NOMO-1 treated with DMSO at 0.1 percent for 48 hours (cell line): ENCODE measurements around the gene PDILT.
"Not testable (repeated sequence)": the region's sequence is repeated elsewhere in the genome, so short reads cannot be mapped to it uniquely, and the experiment has no call there.

Experiments used
- DNase-seq: peaks from one replicate; lab custom pipeline; 2025; ENCODE audit not compliant: unreplicated experiment; lab: John Stamatoyannopoulos, UW

The PDILT gene

GRCh38 chr16:20326321-20326720, 78.2 kb downstream of the PDILT start:
- no peak for DNase-seq

DNA sequence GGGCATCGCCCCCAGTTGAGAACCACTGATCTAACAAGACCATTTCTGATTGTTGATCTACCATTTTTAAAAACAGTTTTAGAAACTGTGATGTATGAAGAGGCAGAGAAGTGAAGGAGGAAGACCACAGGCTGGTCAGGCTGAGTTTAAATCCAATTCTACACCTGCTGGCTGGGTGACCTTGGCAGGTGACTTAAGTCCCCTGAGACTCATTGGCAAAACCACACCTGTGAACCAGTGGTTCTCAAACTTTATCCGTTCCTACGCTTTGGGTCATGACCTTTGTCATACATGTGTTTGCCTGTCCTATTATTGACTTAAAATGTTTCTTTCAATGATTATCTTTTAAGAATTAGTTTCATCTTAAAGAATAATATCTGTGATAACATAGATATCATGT, 79.5 kb downstream of the PDILT start:
- DNase-seq, result no peak

DNA sequence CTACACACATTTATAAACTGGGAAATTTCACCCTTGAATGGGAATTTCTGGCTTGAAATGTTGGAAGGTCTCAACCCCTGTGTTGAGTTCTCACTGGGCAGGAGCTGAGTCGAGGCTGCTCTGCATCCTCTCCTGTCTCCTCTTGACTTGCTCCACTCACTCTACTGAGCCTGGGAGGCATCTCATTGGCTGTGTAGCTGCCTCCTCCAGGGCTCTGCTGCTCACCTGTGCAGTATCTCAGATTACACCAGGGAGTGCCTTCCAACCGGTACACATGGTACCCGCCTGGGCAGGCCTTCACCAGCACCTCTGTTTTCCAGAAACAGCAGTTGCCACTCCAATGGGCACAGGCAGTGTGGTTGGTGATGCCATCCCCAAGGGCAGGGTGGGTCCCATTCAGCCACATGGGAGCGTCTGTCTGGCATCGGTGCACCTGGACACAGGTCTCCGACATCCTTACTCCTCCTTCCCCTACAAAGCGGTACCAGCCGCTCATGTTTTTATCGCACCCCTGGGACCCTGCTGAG, 80.9 kb downstream of the PDILT start:
- no peak for DNase-seq

DNA sequence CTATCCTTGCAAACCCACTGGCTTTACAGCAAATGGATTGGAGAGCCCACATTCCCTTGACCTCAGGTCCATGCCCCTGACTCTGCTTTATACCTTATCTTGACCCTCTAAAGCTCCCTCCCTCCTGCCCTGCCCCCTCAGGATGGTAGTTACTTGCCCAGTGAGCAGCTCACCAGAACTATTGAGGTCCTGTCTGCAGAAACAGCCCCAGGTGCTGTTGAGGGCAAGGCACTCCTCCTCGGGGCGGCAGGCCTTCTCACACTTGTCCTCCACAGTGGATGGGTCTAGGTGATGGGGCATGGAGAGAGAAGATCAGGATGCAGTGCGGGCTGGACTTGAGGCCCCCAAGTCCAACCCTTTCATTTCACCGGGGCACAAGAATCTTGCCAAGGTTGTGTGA, 81.8 kb downstream of the PDILT start:
- no peak for DNase-seq

GRCh38 chr16:20321671-20322070, 82.9 kb downstream of the PDILT start:
- no peak for DNase-seq

DNA sequence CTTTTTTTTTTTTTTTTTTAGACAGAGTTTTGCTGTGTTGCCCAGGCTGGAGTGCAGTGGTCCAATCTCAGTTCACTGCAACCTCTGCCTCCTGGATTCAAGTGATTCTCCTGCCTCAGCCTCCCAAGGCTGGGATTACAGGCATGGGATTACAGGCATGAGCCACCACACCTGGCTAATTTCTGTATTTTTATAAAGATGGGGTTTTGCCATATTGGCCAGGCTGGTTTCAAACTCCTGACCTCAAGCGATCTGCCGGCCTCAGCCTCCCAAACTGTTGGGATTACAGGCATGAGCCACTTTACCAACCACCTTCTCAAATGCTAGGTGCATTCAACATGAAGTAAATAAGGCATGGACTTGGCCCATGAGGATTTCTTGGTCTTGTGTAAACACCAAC, 83.5 kb downstream of the PDILT start:
- DNase-seq, result not testable (repeated sequence)

GRCh38 chr16:20320592-20320991, 83.9 kb downstream of the PDILT start:
- no peak for DNase-seq

DNA sequence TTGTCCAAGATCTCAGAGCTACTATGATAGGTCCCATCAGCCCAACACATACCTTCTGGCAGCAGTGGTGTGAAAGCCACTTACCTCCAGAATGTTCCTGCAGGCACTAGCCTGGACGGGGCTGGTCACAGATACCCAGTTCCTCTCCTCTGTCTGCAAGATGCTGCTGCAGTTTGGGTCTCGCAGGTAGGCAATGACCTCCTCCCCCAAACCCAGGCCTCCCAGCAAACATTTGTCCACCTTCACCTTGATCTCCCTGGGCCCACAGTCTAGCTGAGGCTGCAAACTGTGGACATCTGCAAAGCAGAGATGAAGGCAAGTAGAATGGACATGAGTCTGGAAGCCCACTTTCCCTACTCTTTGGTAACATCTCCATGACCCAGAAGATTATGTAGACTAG, 84.4 kb downstream of the PDILT start:
- DNase-seq, result no peak

- no peak for DNase-seq
Observed at GRCh38 chr16:20319406-20319805, 85.1 kb downstream of the PDILT start.

GRCh38 chr16:20318437-20318836, 86.1 kb downstream of the PDILT start:
- DNase-seq, result no peak

- DNase-seq, result no peak
Observed at GRCh38 chr16:20318006-20318405, 86.5 kb downstream of the PDILT start.

GRCh38 chr16:20317117-20317516, 87.4 kb downstream of the PDILT start:
- no peak for DNase-seq

DNA sequence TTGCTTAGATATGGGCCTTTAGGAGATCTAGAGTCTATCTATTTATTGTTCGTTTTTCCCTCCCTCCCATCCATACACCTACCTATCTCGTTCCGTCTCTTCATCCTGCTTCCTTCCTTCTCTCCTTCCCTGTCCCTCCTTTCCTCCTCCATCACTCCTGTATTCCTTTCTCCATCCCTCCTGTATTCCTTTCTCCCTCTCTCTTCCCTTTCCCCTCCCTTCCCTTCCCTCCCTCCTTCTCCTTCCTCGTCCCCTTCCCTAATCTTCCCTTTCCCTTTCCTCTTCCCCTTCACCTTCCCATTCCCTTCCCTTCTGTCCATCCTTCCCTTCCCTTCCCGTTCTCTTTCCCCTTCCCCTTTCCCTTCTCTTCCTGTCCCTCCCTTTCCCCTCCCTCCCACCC, 87.8 kb downstream of the PDILT start:
- no peak for DNase-seq

- no peak for DNase-seq
Observed at GRCh38 chr16:20315764-20316163, 88.8 kb downstream of the PDILT start.

- DNase-seq, result no peak
Observed at GRCh38 chr16:20314575-20314974, 90.0 kb downstream of the PDILT start.

- no peak for DNase-seq
Observed at GRCh38 chr16:20313741-20314140, 90.8 kb downstream of the PDILT start.

- not testable (repeated sequence) for DNase-seq
Observed at GRCh38 chr16:20312536-20313095, 91.9 kb downstream of the PDILT start.

DNA sequence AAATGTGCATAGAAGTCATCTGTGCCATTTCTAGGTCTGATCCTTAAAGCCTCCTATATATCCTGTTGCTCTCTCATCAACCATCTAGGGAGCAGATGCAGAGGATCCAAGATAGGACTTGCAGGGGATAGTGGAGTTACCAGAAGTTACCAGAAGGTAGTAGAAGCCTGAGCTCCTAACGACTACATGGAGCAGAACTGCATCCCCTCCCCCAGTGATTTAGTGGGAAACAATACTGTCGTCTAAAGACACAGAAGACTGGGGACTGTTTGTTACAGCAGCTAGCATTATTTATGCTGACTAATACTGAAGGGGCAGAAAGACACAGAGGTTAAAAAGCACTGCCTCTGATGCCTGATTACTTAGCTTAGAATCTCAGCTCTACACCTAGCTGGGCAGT, 93.0 kb downstream of the PDILT start:
- DNase-seq, result no peak

DNA sequence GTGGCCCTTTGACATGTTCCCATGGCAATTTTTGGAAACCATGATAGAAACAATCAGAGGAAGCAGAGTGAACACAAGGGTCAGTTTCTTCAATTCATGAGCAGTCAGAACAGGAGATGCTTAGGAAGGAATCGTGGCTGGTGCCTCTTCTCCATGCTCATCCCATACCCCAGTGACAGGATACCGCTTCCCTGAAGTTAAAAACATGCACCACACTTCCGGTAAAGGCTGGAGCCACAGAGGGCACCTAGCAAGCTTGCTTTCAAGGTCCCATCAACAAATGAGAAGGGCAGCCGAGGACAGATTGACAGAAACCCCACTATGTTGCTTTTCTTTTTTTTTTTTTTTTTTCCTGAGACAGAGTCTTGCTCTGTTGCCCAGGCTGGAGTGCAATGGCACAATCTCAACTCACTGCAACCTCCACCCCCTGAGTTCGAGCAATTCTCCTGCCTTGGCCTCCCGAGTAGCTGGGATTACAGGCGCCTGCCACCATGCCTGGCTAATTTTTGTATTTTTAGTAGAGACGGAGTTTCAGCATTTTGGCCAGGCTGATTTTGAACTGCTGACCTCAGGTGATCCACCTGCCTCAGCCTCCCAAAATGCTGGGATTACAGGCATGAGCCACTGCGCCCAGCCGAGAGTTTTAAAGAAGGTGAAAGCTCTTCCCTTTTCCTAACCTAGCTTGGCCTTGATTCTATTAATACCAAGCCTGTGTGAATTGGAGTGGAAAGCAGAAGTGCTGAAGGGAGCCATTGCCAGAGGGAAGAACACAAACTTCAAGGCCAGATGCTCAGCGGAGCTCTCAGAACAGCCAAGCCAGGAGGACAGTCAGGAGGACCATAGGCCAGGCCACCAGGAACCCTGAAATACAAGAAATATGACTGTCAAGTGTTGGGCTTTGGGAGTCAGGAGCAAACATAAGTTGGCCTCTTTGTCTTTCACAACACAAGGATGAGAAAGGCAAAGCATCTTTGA, 93.8 kb downstream of the PDILT start:
- no peak for DNase-seq

- no peak for DNase-seq
Observed at GRCh38 chr16:20309786-20310185, 94.8 kb downstream of the PDILT start.
